ENCODE measurements around the gene CAPZB. TPM values are rescaled to one million over a fixed set of nuclear protein-coding genes. Genes with fewer than 3 reads are reported as not detected.

CAPZB gene
- polyA plus RNA-seq, 1 experiment: 312 TPM

GRCh38 chr1:19317126-19317910, 168.0 kb downstream of the CAPZB start:
- TF ChIP-seq CTCF (IDR thresholded peaks at IDR 0.05; ENCODE audit: low read depth, low read length): no peak
- H3K27me3 ChIP-seq (ENCODE audit: control insufficient read depth, insufficient read depth, low read length): no peaks in the 10 kb centered on the region
- CTCF ChIA-PET: no interaction called here
- DNase-seq (ENCODE audit: low read depth, low spot score): no peak
- POLR2A ChIA-PET: no interaction called here
- H3K27ac ChIP-seq (ENCODE audit: low read depth, low read length): no peak overlapping the region
- no peak overlapping the region for H3K4me3 ChIP-seq (ENCODE audit: low read depth, low read length)
- no peaks in the 10 kb centered on the region; the same call in 1 of the 2 replicates for H3K9me3 ChIP-seq (ENCODE audit: control insufficient read depth, insufficient read depth, low read length)

GRCh38 chr1:19315378-19316198, 169.8 kb downstream of the CAPZB start:
- no peak for DNase-seq (ENCODE audit: low read depth, low spot score)
- peak overlapping the region; percentile 65 for H3K27ac ChIP-seq (ENCODE audit: low read depth, low read length)
- H3K4me3 ChIP-seq (ENCODE audit: low read depth, low read length): no peak overlapping the region
- H3K9me3 ChIP-seq (ENCODE audit: control insufficient read depth, insufficient read depth, low read length): no peaks in the 10 kb centered on the region; the same call in 1 of the 2 replicates
- TF ChIP-seq CTCF (IDR thresholded peaks at IDR 0.05; ENCODE audit: low read depth, low read length): no peak
- CTCF ChIA-PET: interaction anchor here (1.3 kb wide), 1 partner anchor 25 kb away, joined by 3 read pairs; no protein-coding TSS in a partner anchor
- POLR2A ChIA-PET: no interaction called here
- no peaks in the 10 kb centered on the region for H3K27me3 ChIP-seq (ENCODE audit: control insufficient read depth, insufficient read depth, low read length)

- no peak overlapping the region for H3K27ac ChIP-seq (ENCODE audit: low read depth, low read length)
- CTCF ChIA-PET: interaction anchor here (1.3 kb wide), 1 partner anchor 27 kb away, joined by 3 read pairs; no protein-coding TSS in a partner anchor
- no peaks in the 10 kb centered on the region for H3K27me3 ChIP-seq (ENCODE audit: control insufficient read depth, insufficient read depth, low read length)
- H3K4me3 ChIP-seq (ENCODE audit: low read depth, low read length): no peak overlapping the region
- POLR2A ChIA-PET: no interaction called here
- TF ChIP-seq CTCF (IDR thresholded peaks at IDR 0.05; ENCODE audit: low read depth, low read length): no peak
- no peak for DNase-seq (ENCODE audit: low read depth, low spot score)
- no peaks in the 10 kb centered on the region; the same call in 1 of the 2 replicates for H3K9me3 ChIP-seq (ENCODE audit: control insufficient read depth, insufficient read depth, low read length)
These were observed 171.1 kb downstream of the CAPZB start for GRCh38 chr1:19313961-19314882.

- peak overlapping the region; percentile 79; the same call in 1 of the 2 replicates for H3K4me3 ChIP-seq (ENCODE audit: low read depth, low read length)
- H3K27ac ChIP-seq (ENCODE audit: low read depth, low read length): no peak overlapping the region
- no peak for TF ChIP-seq CTCF (IDR thresholded peaks at IDR 0.05; ENCODE audit: low read depth, low read length)
- H3K9me3 ChIP-seq (ENCODE audit: control insufficient read depth, insufficient read depth, low read length): no peaks in the 10 kb centered on the region; the same call in 1 of the 2 replicates
- no peaks in the 10 kb centered on the region for H3K27me3 ChIP-seq (ENCODE audit: control insufficient read depth, insufficient read depth, low read length)
- DNase-seq (ENCODE audit: low read depth, low spot score): no peak
- ChIA-PET POLR2A (no interaction called here), CTCF (interaction anchor here (0.6 to 1.3 kb wide), 3 partner anchors 28 to 392 kb away, joined by 3 read pairs; no protein-coding TSS in a partner anchor)
These were observed 171.7 kb downstream of the CAPZB start for GRCh38 chr1:19313636-19313959.
